Measurements from ENCODE around the gene RIMS3. TPM values are rescaled to one million over a fixed set of nuclear protein-coding genes. Genes with fewer than 3 reads are reported as not detected.
"Not testable (repeated sequence)": the region's sequence is repeated elsewhere in the genome, so short reads cannot be mapped to it uniquely, and the experiment has no call there.

The RIMS3 gene
- total RNA-seq, 4 donors from 2014 or later, result 2.7 to 4.0 (median 3.0) TPM

GRCh38 chr1:40703316-40703715 lies 37.8 kb upstream of the RIMS3 start:
- no peak for DNase-seq (ENCODE audit: low spot score in 2 of 2)
- no peak overlapping the region for H3K4me3 ChIP-seq (ENCODE audit: low read depth, poor library complexity, severe bottlenecking)
- TF ChIP-seq POLR2A (IDR thresholded peaks at IDR 0.05) (no peak), CTCF (IDR thresholded peaks at IDR 0.05) (no peak)
- 73 to 75% methylated on average over 3 of the region's 3 CpGs for WGBS, 2 donors
- intact Hi-C loops (cut with DNase I; ENCODE audit: low total_unique reads), result no loop called here

DNA sequence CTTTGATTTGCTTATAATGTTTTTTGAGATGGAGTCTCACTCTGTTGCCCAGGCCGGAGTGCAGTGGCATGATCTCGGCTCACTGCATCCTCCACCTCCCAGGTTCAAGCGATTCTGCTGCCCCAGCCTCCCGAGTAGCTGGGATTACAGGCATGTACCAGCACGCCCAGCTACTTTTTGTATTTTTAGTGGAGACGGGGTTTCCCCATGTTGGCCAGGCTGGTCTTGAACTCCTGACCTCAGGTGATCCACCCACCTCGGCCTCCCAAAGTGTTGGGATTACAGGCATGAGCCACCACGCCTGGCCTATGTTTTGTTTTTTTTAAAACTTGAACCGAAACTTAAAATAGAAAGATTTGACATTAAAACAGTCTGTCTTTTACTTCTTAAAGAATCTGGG lies 37.3 kb upstream of the RIMS3 start:
- WGBS, 2 donors, result 69 to 70% methylated on average over 9 of the region's 9 CpGs
- intact Hi-C loops (cut with DNase I; ENCODE audit: low total_unique reads); DNase-seq (ENCODE audit: low spot score in 2 of 2): not testable (repeated sequence)

GRCh38 chr1:40701684-40702083 lies 36.2 kb upstream of the RIMS3 start:
- WGBS, 2 donors, result 62 to 70% methylated on average over 3 of the region's 3 CpGs
- H3K4me3 ChIP-seq (ENCODE audit: low read depth, poor library complexity, severe bottlenecking), result no peak overlapping the region
- no peak for DNase-seq (ENCODE audit: low spot score in 2 of 2)
- intact Hi-C loops (cut with DNase I; ENCODE audit: low total_unique reads), result no loop called here
- TF ChIP-seq POLR2A (IDR thresholded peaks at IDR 0.05), result no peak
- no peak for TF ChIP-seq CTCF (IDR thresholded peaks at IDR 0.05)

More for the DNA sequence above, 37.3 kb upstream of the RIMS3 start:
- H3K4me3 ChIP-seq (ENCODE audit: low read depth, poor library complexity, severe bottlenecking), result not testable (repeated sequence)

DNA sequence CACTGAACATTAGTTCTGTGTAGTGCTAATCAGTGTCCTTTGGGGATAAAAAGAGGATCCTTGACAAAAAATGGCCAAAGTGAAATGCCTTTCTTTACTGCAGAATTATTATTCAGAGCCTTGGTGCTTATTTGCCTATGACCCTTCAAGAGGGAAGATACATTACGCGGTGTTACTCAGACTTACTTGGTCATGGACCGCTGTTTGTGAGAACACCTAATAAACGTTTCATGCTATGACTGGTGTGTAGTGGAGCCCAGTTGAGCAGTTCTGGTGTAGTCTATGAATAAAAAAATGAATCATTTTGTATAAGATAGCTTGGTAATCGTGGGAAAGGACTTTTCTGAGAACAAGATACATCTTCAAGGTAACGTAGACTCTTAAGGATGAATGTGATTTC lies 34.3 kb upstream of the RIMS3 start:
- intact Hi-C loops (cut with DNase I; ENCODE audit: low total_unique reads), result no loop called here
- no peak for DNase-seq (ENCODE audit: low spot score in 2 of 2)
- no peak overlapping the region for H3K4me3 ChIP-seq (ENCODE audit: low read depth, poor library complexity, severe bottlenecking)
- WGBS, 2 donors, result 87 to 88% methylated on average over 6 of the region's 6 CpGs
- TF ChIP-seq CTCF (IDR thresholded peaks at IDR 0.05) (no peak), POLR2A (IDR thresholded peaks at IDR 0.05) (no peak)

- H3K4me3 ChIP-seq (ENCODE audit: low read depth, poor library complexity, severe bottlenecking), result no peak overlapping the region
- no peak for DNase-seq (ENCODE audit: low spot score in 2 of 2)
- intact Hi-C loops (cut with DNase I; ENCODE audit: low total_unique reads), result no loop called here
- 78 to 91% methylated on average over 5 of the region's 5 CpGs for WGBS, 2 donors
- TF ChIP-seq CTCF (IDR thresholded peaks at IDR 0.05) (no peak), POLR2A (IDR thresholded peaks at IDR 0.05) (no peak)
Measured at GRCh38 chr1:40697436-40697835, 32.0 kb upstream of the RIMS3 start.

GRCh38 chr1:40696294-40696693 lies 30.8 kb upstream of the RIMS3 start:
- no peak overlapping the region for H3K4me3 ChIP-seq (ENCODE audit: low read depth, poor library complexity, severe bottlenecking)
- no peak for TF ChIP-seq CTCF (IDR thresholded peaks at IDR 0.05)
- intact Hi-C loops (cut with DNase I; ENCODE audit: low total_unique reads), result no loop called here
- 83 to 91% methylated on average over 4 of the region's 4 CpGs for WGBS, 2 donors
- DNase-seq (ENCODE audit: low spot score in 2 of 2), result no peak
